Gastroesophageal sphincter (tissue), 4 donors: Measurements from ENCODE around the gene CCAR1. TPM values are rescaled to one million over a fixed set of nuclear protein-coding genes. Genes with fewer than 3 reads are reported as not detected.
"Not testable (repeated sequence)": the region's sequence is repeated elsewhere in the genome, so short reads cannot be mapped to it uniquely, and the experiment has no call there.

Source experiments
- ATAC-seq: fragments of 150-250 bp; one replicate; pipeline ENCODE4 v1.9.1; 2016; ENCODE audit warnings: mild to moderate bottlenecking, moderate library complexity
- H3K27ac ChIP-seq, 4 donors: fragments of 200-600 bp; sonication (generic) in 3 of 4; 1 replicate in 3 of 4; 2 replicates in 1 of 4; pipeline ENCODE4 v1.5.1; 2016 to 2019
- H3K27me3 ChIP-seq: fragments of 200-600 bp; sonication (generic); one replicate; pipeline ENCODE4 v1.5.1; 2019
- H3K36me3 ChIP-seq, 2 donors: fragments of 200-600 bp; sonication (generic); one replicate each; pipeline ENCODE4 v1.5.1; 2019; ENCODE audit warnings: control low read depth in 1 of 2
- H3K4me1 ChIP-seq, 3 donors: fragments of 200-600 bp; sonication (generic); 1 replicate in 2 of 3; 2 replicates in 1 of 3; pipeline ENCODE4 v1.5.1; 2016 to 2019; ENCODE audit warnings: control low read depth in 2 of 3
- H3K4me3 ChIP-seq, 2 donors: fragments of 200-600 bp; sonication (generic); one replicate each; pipeline ENCODE4 v1.5.1; 2019; ENCODE audit warnings: mild to moderate bottlenecking in 1 of 2, moderate library complexity in 1 of 2
- H3K9me3 ChIP-seq, 3 donors: fragments of 200-600 bp; sonication (generic); one replicate each; pipeline ENCODE4 v1.5.1; 2017 to 2019; ENCODE audit warnings: control low read depth in 2 of 3
- CTCF ChIP-seq, 4 experiments: fragments of 200-600 bp in 2 of 4; fragments of 450-650 bp in 2 of 4; sonication (generic) in 1 of 4; IDR thresholded peaks; one replicate each; pipeline ENCODE4 v1.5.1; 2017 to 2019; ENCODE audit warnings: antibody characterized with exemption in 4 of 4, mild to moderate bottlenecking in 2 of 4, moderate library complexity in 2 of 4
- EP300 ChIP-seq: sonication (generic); formaldehyde crosslinking; IDR thresholded peaks from one replicate; pipeline ENCODE4 v1.6.1; 2017; ENCODE audit warnings: antibody characterized with exemption, mild to moderate bottlenecking
- POLR2A ChIP-seq, 2 donors: fragments of 450-650 bp; IDR thresholded peaks; one replicate each; pipeline ENCODE4 v1.6.1; 2017; ENCODE audit warnings: antibody characterized with exemption in 2 of 2, mild to moderate bottlenecking in 2 of 2, moderate library complexity in 1 of 2
- POLR2AphosphoS5 ChIP-seq: sonication (generic); formaldehyde crosslinking; IDR thresholded peaks from one replicate; pipeline ENCODE4 v1.6.1; 2017; ENCODE audit warnings: antibody characterized with exemption
- WGBS, 2 donors: methylation state at CpG; one replicate each; pipeline ENCODE4 v1.1.5; 2018; ENCODE audit warnings: low coverage in 1 of 2; 5-methylcytosine and 5-hydroxymethylcytosine counted together
- total RNA-seq, 4 donors: library from RNA; depleted of rRNA; stranded (reverse); fragments of >200 nt; gene quantifications; one replicate each; pipeline ENCODE4 v1.1.0, GENCODE V29; 2016

CCAR1 gene
- total RNA-seq, 4 donors from 2014 or later = 42.4 to 60.8 (median 54.8) TPM

- TF ChIP-seq POLR2AphosphoS5 (no peak), CTCF (IDR thresholded peaks at IDR 0.05) (no peak), EP300 (no peak), POLR2A (IDR thresholded peaks at IDR 0.05) (no peak)
- no peak for ATAC-seq
- WGBS, 2 donors = 39 to 48% methylated on average over 4 to 5 of the region's 5 CpGs
- H3K4me3 ChIP-seq = no peak overlapping the region
- no peaks in the 10 kb centered on the region for H3K9me3 ChIP-seq
- peaks cover 9 to 98% of the 10 kb centered on the region in 2 donors for H3K36me3 ChIP-seq
- no peak overlapping the region for H3K27ac ChIP-seq
- no peaks in the 10 kb centered on the region for H3K27me3 ChIP-seq
- no peaks in the 10 kb centered on the region for H3K4me1 ChIP-seq
Measured at GRCh38 chr10:68759967-68760366, 38.9 kb downstream of the CCAR1 start.

- H3K9me3 ChIP-seq, H3K4me3 ChIP-seq, H3K27ac ChIP-seq, ATAC-seq, H3K4me1 ChIP-seq, H3K27me3 ChIP-seq: not testable (repeated sequence)
- H3K36me3 ChIP-seq = peaks cover 2 to 98% of the 10 kb centered on the region in 2 donors
- WGBS, 2 donors = 86 to 88% methylated on average over 1 to 7 of the region's 7 CpGs
Measured at GRCh38 chr10:68767407-68767806, 46.4 kb downstream of the CCAR1 start.

- Histone ChIP-seq H3K36me3 (peaks cover 5 to 100% of the 10 kb centered on the region in 2 donors), H3K27me3 (no peaks in the 10 kb centered on the region), H3K4me3 (no peak overlapping the region), H3K9me3 (no peaks in the 10 kb centered on the region), H3K4me1 (no peaks in the 10 kb centered on the region), H3K27ac (no peak overlapping the region)
- no peak for TF ChIP-seq POLR2A (IDR thresholded peaks at IDR 0.05)
- TF ChIP-seq CTCF (IDR thresholded peaks at IDR 0.05) = no peak
- TF ChIP-seq EP300 = no peak
- TF ChIP-seq POLR2AphosphoS5 = no peak
- 82 to 89% methylated on average over 6 of the region's 6 CpGs for WGBS, 2 donors
- ATAC-seq = no peak
Measured at GRCh38 chr10:68781613-68782574, 60.9 kb downstream of the CCAR1 start.

GRCh38 chr10:68784476-68784875 lies 63.4 kb downstream of the CCAR1 start:
- ATAC-seq = no peak
- no peak overlapping the region for H3K4me3 ChIP-seq
- no peaks in the 10 kb centered on the region for H3K27me3 ChIP-seq
- H3K27ac ChIP-seq = no peak overlapping the region
- TF ChIP-seq POLR2A (IDR thresholded peaks at IDR 0.05) = no peak
- no peak for TF ChIP-seq CTCF (IDR thresholded peaks at IDR 0.05)
- TF ChIP-seq POLR2AphosphoS5 = no peak
- no peak for TF ChIP-seq EP300
- H3K4me1 ChIP-seq = no peaks in the 10 kb centered on the region
- WGBS, 2 donors = 76 to 78% methylated on average over 4 to 7 of the region's 7 CpGs
- H3K36me3 ChIP-seq = peaks cover 12 to 100% of the 10 kb centered on the region in 2 donors
- H3K9me3 ChIP-seq = no peaks in the 10 kb centered on the region

- Histone ChIP-seq H3K9me3 (no peaks in the 10 kb centered on the region), H3K4me3 (no peak overlapping the region), H3K4me1 (no peaks in the 10 kb centered on the region), H3K27ac (no peak overlapping the region), H3K27me3 (no peaks in the 10 kb centered on the region), H3K36me3 (peaks cover 15 to 100% of the 10 kb centered on the region in 2 donors)
- TF ChIP-seq EP300 = no peak
- TF ChIP-seq POLR2A (IDR thresholded peaks at IDR 0.05) = no peak
- TF ChIP-seq CTCF (IDR thresholded peaks at IDR 0.05) = no peak
- TF ChIP-seq POLR2AphosphoS5 = no peak
- no peak for ATAC-seq
- 90 to 96% methylated on average over 3 of the region's 3 CpGs for WGBS, 2 donors
Measured at GRCh38 chr10:68787813-68788212, 66.8 kb downstream of the CCAR1 start.
